CD4-positive, alpha-beta T cell (primary cell): Measurements from ENCODE around the gene MRPL12. TPM values are rescaled to one million over a fixed set of nuclear protein-coding genes. Genes with fewer than 3 reads are reported as not detected.

Experiments
- ATAC-seq: fragments of 200-7000 bp; cut with Tn5 transposase; one replicate; pipeline ENCODE4 v1.10.0; 2022; ENCODE audit warnings: mild to moderate bottlenecking; ENCODE audit not compliant: poor library complexity
- CTCF ChIA-PET: fragments of 350-600 bp; sonication (Branson Sonifier 250); formaldehyde crosslinking; loops from one replicate; lab custom pipeline; 2021; ENCODE audit warnings: antibody characterized with exemption, inconsistent platforms; lab: Charles Lee
- POLR2A ChIA-PET: fragments of 350-600 bp; sonication (Branson Sonifier 250); formaldehyde crosslinking; loops from one replicate; lab custom pipeline; 2021; ENCODE audit warnings: antibody characterized with exemption, inconsistent platforms; lab: Charles Lee
- DNase-seq, 14 experiments: peaks; one replicate each; pipeline ENCODE4 v3.0.0-alpha.2; 2013 to 2020; ENCODE audit warnings: mixed read lengths in 2 of 14
- H3K27ac ChIP-seq, 2 donors: one replicate each; pipeline versions ENCODE4 v1.5.1 to v1.7.0; 2013; ENCODE audit warnings: low read length in 2 of 2, low read depth in 1 of 2, mild to moderate bottlenecking in 1 of 2
- H3K27me3 ChIP-seq, 2 experiments: 1 replicate in 1 of 2; 2 replicates in 1 of 2; pipeline versions ENCODE4 v1.6.1 to v1.7.0; 2013; ENCODE audit warnings: low read length in 2 of 2, control low read depth in 1 of 2, mild to moderate bottlenecking in 1 of 2, moderate library complexity in 1 of 2; ENCODE audit not compliant: insufficient read depth in 2 of 2, control insufficient read depth in 1 of 2
- H3K36me3 ChIP-seq: one replicate; pipeline ENCODE4 v1.6.1; 2013; ENCODE audit warnings: low read length, control low read depth; ENCODE audit not compliant: insufficient read depth
- H3K4me1 ChIP-seq: one replicate; pipeline ENCODE4 v1.6.1; 2013; ENCODE audit warnings: low read length, control low read depth; ENCODE audit not compliant: insufficient read depth
- H3K4me3 ChIP-seq: one replicate; pipeline ENCODE4 v1.5.1; 2013; ENCODE audit warnings: mild to moderate bottlenecking, low read length, moderate library complexity
- H3K9me3 ChIP-seq, 2 experiments: 1 replicate in 1 of 2; 2 replicates in 1 of 2; pipeline versions ENCODE4 v1.6.1 to v1.7.0; 2013; ENCODE audit warnings: low read length in 2 of 2, mild to moderate bottlenecking in 2 of 2, control low read depth in 1 of 2, moderate library complexity in 1 of 2; ENCODE audit not compliant: control insufficient read depth in 1 of 2, insufficient read depth in 1 of 2
- H3K27ac Mint-ChIP-seq: one replicate; pipeline ENCODE4 v1.8.0; 2020; ENCODE audit warnings: mixed read lengths
- H3K27me3 Mint-ChIP-seq: one replicate; pipeline ENCODE4 v1.8.0; 2021; ENCODE audit warnings: mixed read lengths
- H3K36me3 Mint-ChIP-seq: one replicate; pipeline ENCODE4 v1.8.0; 2021; ENCODE audit warnings: low read depth, mixed read lengths
- H3K4me1 Mint-ChIP-seq: one replicate; pipeline ENCODE4 v1.8.0; 2021; ENCODE audit warnings: low read depth, mixed read lengths
- H3K4me3 Mint-ChIP-seq: one replicate; pipeline ENCODE4 v1.8.0; 2020; ENCODE audit warnings: mild to moderate bottlenecking, mixed read lengths
- H3K9me3 Mint-ChIP-seq: one replicate; pipeline ENCODE4 v1.8.0; 2020; ENCODE audit warnings: mixed read lengths
- CTCF ChIP-seq: fragments of 200-600 bp; IDR thresholded peaks from one replicate; pipeline ENCODE4 v1.8.0; 2022; ENCODE audit warnings: antibody characterized with exemption, mild to moderate bottlenecking
- intact Hi-C, 2 experiments: fragments of 100-400 bp; cut with DNase I in 1 of 2; cut with micrococcal nuclease in 1 of 2; formaldehyde crosslinking; loops; one replicate each; pipeline versions ENCODE4 v1.15.1 to v1.9.0; 2023 to 2025; cut with DNase I, micrococcal nuclease
- total RNA-seq, 174 experiments: library from RNA in 2 of 174; stranded (reverse) in 2 of 174; gene quantifications; one replicate each; pipeline ENCODE4 v1.2.3 and lab custom pipeline; 2021 to 2026

The MRPL12 gene
- total RNA-seq, 2 experiments from 2014 or later = 26.2 to 26.5 TPM

GRCh38 chr17:81662002-81662401, 41.2 kb upstream of the MRPL12 start:
- Mint-ChIP-seq H3K27ac (peak overlapping the region; percentile 90), H3K9me3 (no peaks in the 10 kb centered on the region), H3K4me3 (no peak overlapping the region), H3K4me1 (peaks cover 42% of the 10 kb centered on the region), H3K27me3 (no peaks in the 10 kb centered on the region), H3K36me3 (peaks cover 17% of the 10 kb centered on the region)
- ATAC-seq = no peak
- DNase-seq = no peak
- no peak for TF ChIP-seq CTCF
- Histone ChIP-seq H3K4me3 (no peak overlapping the region), H3K9me3 (no peaks in the 10 kb centered on the region), H3K27ac (peak overlapping the region in 1 of 2 donors; percentile 23), H3K27me3 (no peaks in the 10 kb centered on the region), H3K36me3 (peaks cover 12% of the 10 kb centered on the region), H3K4me1 (peaks cover 51% of the 10 kb centered on the region)
- CTCF ChIA-PET = no interaction called here
- intact Hi-C loops = no loop called here
- POLR2A ChIA-PET = interaction anchor here (1.0 to 2.6 kb wide), 3 partner anchors 21 to 149 kb away, joined by 3 to 22 read pairs (median 3); partner anchors contain the start of genes ACTG1, ARL16 and HGS

- peaks cover 63% of the 10 kb centered on the region for H3K4me1 ChIP-seq
- intact Hi-C loops = no loop called here
These were observed 39.1 kb upstream of the MRPL12 start for GRCh38 chr17:81664051-81664470.

More at GRCh38 chr17:81664051-81664470, 39.1 kb upstream of the MRPL12 start:
- ChIA-PET CTCF (no interaction called here), POLR2A (interaction anchor here (0.8 to 2.6 kb wide), 4 partner anchors 19 to 51 kb away, joined by 3 to 22 read pairs (median 4); partner anchors contain the start of genes ARL16, HGS, NPLOC4 and TSPAN10)
- ATAC-seq (no peak), DNase-seq (no peak)
- H3K27me3 Mint-ChIP-seq = no peaks in the 10 kb centered on the region
- no peaks in the 10 kb centered on the region for H3K27me3 ChIP-seq
- H3K27ac Mint-ChIP-seq = peak overlapping the region; percentile 14
- peak overlapping the region; percentile 54 for H3K4me3 Mint-ChIP-seq
- H3K9me3 Mint-ChIP-seq = no peaks in the 10 kb centered on the region
- peaks cover 29% of the 10 kb centered on the region for H3K36me3 Mint-ChIP-seq
- no peak for TF ChIP-seq CTCF
- no peaks in the 10 kb centered on the region for H3K9me3 ChIP-seq
- H3K4me1 Mint-ChIP-seq = peaks cover 50% of the 10 kb centered on the region
- peak overlapping the region in 1 of 2 donors; percentile 40 for H3K27ac ChIP-seq
- H3K4me3 ChIP-seq = no peak overlapping the region
- peaks cover 15% of the 10 kb centered on the region for H3K36me3 ChIP-seq
